ENCODE data around the gene TIMP2.

DNA sequence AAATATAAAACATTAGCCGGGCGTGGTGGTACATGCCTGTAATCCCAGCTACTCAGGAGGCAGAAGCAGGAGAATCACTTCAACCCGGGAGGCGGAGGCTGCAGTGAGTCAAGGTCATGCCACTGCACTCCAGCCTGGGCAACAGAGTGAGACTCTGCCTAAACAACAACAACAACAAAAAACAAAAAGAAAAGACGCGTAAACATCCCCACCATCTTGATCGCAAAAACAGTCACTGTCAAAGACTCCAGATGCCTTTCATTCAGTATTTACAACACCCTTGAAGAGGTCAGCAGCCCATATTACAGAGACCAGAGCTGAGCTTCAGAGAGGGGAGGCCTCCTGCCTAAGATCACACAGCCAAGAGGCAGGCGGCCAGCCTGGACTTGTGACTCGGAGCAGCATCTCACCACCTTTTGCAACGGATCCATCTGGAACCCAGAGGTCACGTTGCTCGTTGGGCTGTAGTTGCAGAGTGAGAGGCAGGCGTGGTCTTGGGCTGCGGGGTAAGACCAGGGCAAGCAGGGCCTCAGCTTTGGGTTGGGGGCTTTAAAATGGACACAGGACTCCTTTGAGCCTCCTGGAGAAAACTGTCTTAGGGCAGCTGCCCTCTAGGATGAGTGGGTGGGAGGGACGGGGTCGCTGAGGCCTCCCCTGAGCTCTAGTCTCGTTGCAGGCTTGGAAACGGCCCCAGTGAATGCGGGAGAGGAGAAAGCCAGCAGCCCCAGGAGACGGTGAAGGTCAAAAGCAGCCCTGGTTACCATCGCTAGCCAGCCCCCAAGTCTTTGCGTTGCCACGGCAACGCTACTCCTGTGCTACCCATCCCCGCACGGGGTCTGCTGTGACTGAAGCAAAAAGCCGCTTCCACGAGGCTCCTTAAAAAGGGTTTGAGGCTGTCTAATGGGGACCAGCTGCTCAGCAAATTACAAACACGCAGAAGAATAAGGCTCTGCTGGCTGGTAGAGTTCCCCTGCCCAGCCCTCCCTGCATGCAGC is 28.5 kb upstream of the TIMP2 start:
- TF ChIP-seq YY1 (IDR thresholded peaks at IDR 0.05; ENCODE audit: insufficient read depth, insufficient read length) (no peak), ZNF274 (IDR thresholded peaks at IDR 0.05; ENCODE audit: low read depth, low read length) (no peak), SUZ12 (IDR thresholded peaks at IDR 0.05; ENCODE audit: extremely low read depth, insufficient read depth, insufficient read length) (no peak)

Data from NT2/D1 (cell line).